GM12891 (cell line): ENCODE results near the gene PAK4.

Source experiments
- POLR2A ChIP-seq: IDR thresholded peaks from 2 replicates; pipeline ENCODE4 v1.6.1; 2011; ENCODE audit warnings: low read depth, low read length, control low read depth
- POLR2AphosphoS5 ChIP-seq: IDR thresholded peaks from 2 replicates; pipeline ENCODE4 v1.6.1; 2011; ENCODE audit warnings: low read depth, low read length, control low read depth
- TAF1 ChIP-seq: IDR thresholded peaks from 2 replicates; pipeline ENCODE4 v1.6.1; 2011; ENCODE audit warnings: low read depth, low read length, control low read depth

DNA sequence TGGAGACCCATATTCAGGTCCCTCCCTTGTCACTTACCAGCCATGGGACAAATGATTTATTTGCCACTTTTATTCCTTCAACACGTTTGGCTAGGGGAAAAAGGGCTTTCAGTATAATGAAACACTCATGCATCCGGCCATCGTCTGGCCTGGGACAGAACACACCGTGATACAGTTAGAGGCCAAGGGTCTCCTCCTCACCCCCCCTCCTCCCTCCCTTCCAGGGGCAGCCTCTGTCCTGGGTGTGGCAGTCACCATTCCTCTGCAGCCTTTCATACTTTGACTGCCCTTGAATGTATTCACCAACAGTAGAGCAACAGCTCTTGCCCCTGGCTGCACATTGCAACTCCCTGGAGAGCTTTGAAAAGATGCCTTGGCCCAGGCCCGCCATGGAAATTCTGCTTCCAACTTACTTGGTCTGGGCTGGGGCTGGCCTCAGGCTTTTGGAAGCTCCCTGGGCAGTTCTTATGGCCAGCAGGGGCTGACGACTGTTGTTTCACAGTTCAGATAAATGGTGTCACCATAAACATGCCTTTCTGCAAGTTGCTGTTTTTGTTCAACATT, 3.0 kb downstream of the PAK4 start:
- TF ChIP-seq TAF1, result no peak
- no peak for TF ChIP-seq POLR2A
- TF ChIP-seq POLR2AphosphoS5, result no peak
